ENCODE measurements around the gene FRMPD1. TPM values are rescaled to one million over a fixed set of nuclear protein-coding genes. Genes with fewer than 3 reads are reported as not detected.

Gene FRMPD1
- total RNA-seq, 1 donor, result not detected

GRCh38 chr9:37620396-37620795, 30.4 kb upstream of the FRMPD1 start:
- no peaks in the 10 kb centered on the region for H3K9me3 ChIP-seq (ENCODE audit: low read depth, low read length)
- peaks cover 2% of the 10 kb centered on the region for H3K27me3 ChIP-seq (ENCODE audit: insufficient read depth, low read length)
- no peaks in the 10 kb centered on the region for H4K20me1 ChIP-seq (ENCODE audit: insufficient read depth, low read length)
- DNase-seq (ENCODE audit: insufficient read length, low spot score, missing footprints), result no peak
- H3K4me1 ChIP-seq (ENCODE audit: insufficient read depth, low read length), result peaks cover 13% of the 10 kb centered on the region
- no peak overlapping the region for H3K4me2 ChIP-seq (ENCODE audit: insufficient read depth, low read length)
- no peak overlapping the region for H3K4me3 ChIP-seq (ENCODE audit: insufficient read depth, low read length)
- no peak overlapping the region for H2AFZ ChIP-seq (ENCODE audit: low read length)
- TF ChIP-seq CTCF (IDR thresholded peaks at IDR 0.05; ENCODE audit: extremely low read depth, low read depth, low read length), result no peak
- H3K27ac ChIP-seq (ENCODE audit: low read depth, low read length), result no peak overlapping the region
- H3K36me3 ChIP-seq (ENCODE audit: insufficient read depth, low read length), result no peaks in the 10 kb centered on the region
- no peaks in the 10 kb centered on the region for H3K79me2 ChIP-seq (ENCODE audit: insufficient read depth, low read length)

- H2AFZ ChIP-seq (ENCODE audit: low read length), result no peak overlapping the region
- H3K4me2 ChIP-seq (ENCODE audit: insufficient read depth, low read length), result no peak overlapping the region
- DNase-seq (ENCODE audit: insufficient read length, low spot score, missing footprints), result no peak
- H4K20me1 ChIP-seq (ENCODE audit: insufficient read depth, low read length), result no peaks in the 10 kb centered on the region
- no peak for TF ChIP-seq CTCF (IDR thresholded peaks at IDR 0.05; ENCODE audit: extremely low read depth, low read depth, low read length)
- H3K4me3 ChIP-seq (ENCODE audit: insufficient read depth, low read length), result no peak overlapping the region
- no peak overlapping the region for H3K27ac ChIP-seq (ENCODE audit: low read depth, low read length)
- no peaks in the 10 kb centered on the region for H3K9me3 ChIP-seq (ENCODE audit: low read depth, low read length)
- no peaks in the 10 kb centered on the region for H3K79me2 ChIP-seq (ENCODE audit: insufficient read depth, low read length)
- H3K27me3 ChIP-seq (ENCODE audit: insufficient read depth, low read length), result peaks cover 2% of the 10 kb centered on the region
- H3K36me3 ChIP-seq (ENCODE audit: insufficient read depth, low read length), result no peaks in the 10 kb centered on the region
- peaks cover 13% of the 10 kb centered on the region for H3K4me1 ChIP-seq (ENCODE audit: insufficient read depth, low read length)
Measured at GRCh38 chr9:37621273-37622121, 29.3 kb upstream of the FRMPD1 start.

- Histone ChIP-seq H3K27ac (ENCODE audit: low read depth, low read length) (no peak overlapping the region), H3K9me3 (ENCODE audit: low read depth, low read length) (no peaks in the 10 kb centered on the region), H2AFZ (ENCODE audit: low read length) (no peak overlapping the region), H3K79me2 (ENCODE audit: insufficient read depth, low read length) (no peaks in the 10 kb centered on the region), H3K4me3 (ENCODE audit: insufficient read depth, low read length) (no peak overlapping the region), H3K4me2 (ENCODE audit: insufficient read depth, low read length) (no peak overlapping the region), H4K20me1 (ENCODE audit: insufficient read depth, low read length) (no peaks in the 10 kb centered on the region), H3K27me3 (ENCODE audit: insufficient read depth, low read length) (peaks cover 7% of the 10 kb centered on the region), H3K36me3 (ENCODE audit: insufficient read depth, low read length) (no peaks in the 10 kb centered on the region), H3K4me1 (ENCODE audit: insufficient read depth, low read length) (peaks cover 13% of the 10 kb centered on the region)
- DNase-seq (ENCODE audit: insufficient read length, low spot score, missing footprints), result no peak
- no peak for TF ChIP-seq CTCF (IDR thresholded peaks at IDR 0.05; ENCODE audit: extremely low read depth, low read depth, low read length)
Measured at GRCh38 chr9:37622462-37622861, 28.3 kb upstream of the FRMPD1 start.

- no peak overlapping the region for H3K4me3 ChIP-seq (ENCODE audit: insufficient read depth, low read length)
- H2AFZ ChIP-seq (ENCODE audit: low read length), result no peak overlapping the region
- no peak overlapping the region for H3K27ac ChIP-seq (ENCODE audit: low read depth, low read length)
- peaks cover 10% of the 10 kb centered on the region for H3K27me3 ChIP-seq (ENCODE audit: insufficient read depth, low read length)
- no peak for DNase-seq (ENCODE audit: insufficient read length, low spot score, missing footprints)
- no peaks in the 10 kb centered on the region for H3K79me2 ChIP-seq (ENCODE audit: insufficient read depth, low read length)
- H3K4me2 ChIP-seq (ENCODE audit: insufficient read depth, low read length), result no peak overlapping the region
- no peaks in the 10 kb centered on the region for H3K36me3 ChIP-seq (ENCODE audit: insufficient read depth, low read length)
- TF ChIP-seq CTCF (IDR thresholded peaks at IDR 0.05; ENCODE audit: extremely low read depth, low read depth, low read length), result no peak
- no peaks in the 10 kb centered on the region for H4K20me1 ChIP-seq (ENCODE audit: insufficient read depth, low read length)
- H3K9me3 ChIP-seq (ENCODE audit: low read depth, low read length), result no peaks in the 10 kb centered on the region
- H3K4me1 ChIP-seq (ENCODE audit: insufficient read depth, low read length), result peaks cover 7% of the 10 kb centered on the region
Measured at GRCh38 chr9:37623267-37623666, 27.5 kb upstream of the FRMPD1 start.

All from osteoblast (primary cell).